CD4-positive, alpha-beta T cell treated with Interleukin-17A for 1 hour (primary cell): Measurements from ENCODE around the gene OR2Z1.

Source experiments
- DNase-seq: peaks from one replicate; pipeline ENCODE4 v3.0.0-alpha.2; 2020

The OR2Z1 gene

GRCh38 chr19:8721334-8721733 lies at the start of gene OR2Z1:
Gene OR2Z1, plus strand, starts transcription at chr19:8721634. Its CDS starts 9,395 bp downstream, at chr19:8731029.
- no peak for DNase-seq

- DNase-seq = no peak
These were observed 48.0 kb upstream of the OR2Z1 start for GRCh38 chr19:8673276-8673891.

- DNase-seq = no peak
These were observed 46.4 kb upstream of the OR2Z1 start for GRCh38 chr19:8675066-8675465.

- DNase-seq = no peak
These were observed 43.1 kb upstream of the OR2Z1 start for GRCh38 chr19:8678244-8678807.

- no peak for DNase-seq
These were observed 40.6 kb upstream of the OR2Z1 start for GRCh38 chr19:8680676-8681344.

- no peak for DNase-seq
These were observed 39.9 kb upstream of the OR2Z1 start for GRCh38 chr19:8681345-8682029.

- DNase-seq = no peak
These were observed 39.0 kb upstream of the OR2Z1 start for GRCh38 chr19:8682472-8682871.

GRCh38 chr19:8682931-8683330 lies 38.5 kb upstream of the OR2Z1 start:
- no peak for DNase-seq

- DNase-seq = no peak
These were observed 37.2 kb upstream of the OR2Z1 start for GRCh38 chr19:8684001-8684902.

GRCh38 chr19:8686549-8686948 lies 34.9 kb upstream of the OR2Z1 start:
- no peak for DNase-seq

- no peak for DNase-seq
These were observed 32.5 kb upstream of the OR2Z1 start for GRCh38 chr19:8688930-8689329.

- DNase-seq = no peak
These were observed 30.5 kb upstream of the OR2Z1 start for GRCh38 chr19:8690753-8691539.

GRCh38 chr19:8695501-8695900 lies 25.9 kb upstream of the OR2Z1 start:
- DNase-seq = no peak

GRCh38 chr19:8695911-8696310 lies 25.5 kb upstream of the OR2Z1 start:
- no peak for DNase-seq

GRCh38 chr19:8696993-8697392 lies 24.4 kb upstream of the OR2Z1 start:
- DNase-seq = no peak

GRCh38 chr19:8697671-8698432 lies 23.6 kb upstream of the OR2Z1 start:
- no peak for DNase-seq

- DNase-seq = no peak
These were observed 22.9 kb upstream of the OR2Z1 start, which contains the start of gene ACTL9 for GRCh38 chr19:8698433-8699063. Gene ACTL9, minus strand, starts transcription at chr19:8698795. Its CDS starts 94 bp downstream, at chr19:8698701.

GRCh38 chr19:8699908-8700307 lies 21.5 kb upstream of the OR2Z1 start:
- DNase-seq = no peak

GRCh38 chr19:8700956-8701355 lies 20.5 kb upstream of the OR2Z1 start:
- DNase-seq = no peak

GRCh38 chr19:8702350-8702749 lies 19.1 kb upstream of the OR2Z1 start:
- DNase-seq = peak; percentile 46

GRCh38 chr19:8703223-8703622 lies 18.2 kb upstream of the OR2Z1 start:
- DNase-seq = no peak
